Osteocyte (in vitro differentiated cells): ENCODE data around the gene HOXB9. TPM values are rescaled to one million over a fixed set of nuclear protein-coding genes. Genes with fewer than 3 reads are reported as not detected.

Experiments
- DNase-seq: peaks from one replicate; pipeline ENCODE4 v3.0.0; 2021; ENCODE audit warnings: mixed read lengths; ENCODE audit not compliant: unreplicated experiment; ENCODE audit errors: extremely low spot score
- H3K27ac Mint-ChIP-seq: one replicate; pipeline ENCODE4 v1.8.0; 2021; ENCODE audit warnings: mild to moderate bottlenecking, mixed read lengths; ENCODE audit not compliant: unreplicated experiment
- H3K27me3 Mint-ChIP-seq: one replicate; pipeline ENCODE4 v1.8.0; 2021; ENCODE audit warnings: mixed read lengths; ENCODE audit not compliant: unreplicated experiment
- H3K36me3 Mint-ChIP-seq: one replicate; pipeline ENCODE4 v1.8.0; 2021; ENCODE audit warnings: mixed read lengths; ENCODE audit not compliant: unreplicated experiment
- H3K4me1 Mint-ChIP-seq: one replicate; pipeline ENCODE4 v1.8.0; 2021; ENCODE audit warnings: mixed read lengths; ENCODE audit not compliant: unreplicated experiment
- H3K4me3 Mint-ChIP-seq: one replicate; pipeline ENCODE4 v1.8.0; 2021; ENCODE audit warnings: mild to moderate bottlenecking, moderate library complexity, mixed read lengths; ENCODE audit not compliant: unreplicated experiment
- H3K9me3 Mint-ChIP-seq: one replicate; pipeline ENCODE4 v1.8.0; 2021; ENCODE audit warnings: mixed read lengths; ENCODE audit not compliant: unreplicated experiment
- CTCF ChIP-seq: fragments of 200-600 bp; sonication (generic); IDR thresholded peaks from 2 replicates; pipeline ENCODE4 v1.5.0; 2021; ENCODE audit warnings: antibody characterized with exemption, mild to moderate bottlenecking, moderate library complexity
- total RNA-seq: library from RNA; stranded (reverse); gene quantifications from 2 replicates; pipeline ENCODE4 v1.2.1, GENCODE V29; 2021

The HOXB9 gene
- total RNA-seq, 1 donor from 2014 or later: not detected

- H3K4me3 Mint-ChIP-seq: no peak overlapping the region
- no peak for DNase-seq
- no peaks in the 10 kb centered on the region for H3K9me3 Mint-ChIP-seq
- H3K27me3 Mint-ChIP-seq: peaks cover 99% of the 10 kb centered on the region
- peaks cover 11% of the 10 kb centered on the region for H3K4me1 Mint-ChIP-seq
- no peaks in the 10 kb centered on the region for H3K36me3 Mint-ChIP-seq
- TF ChIP-seq CTCF: no peak
- no peak overlapping the region for H3K27ac Mint-ChIP-seq
Measured at GRCh38 chr17:48597778-48598631, 28.2 kb downstream of the HOXB9 start.

- DNase-seq: no peak
- peaks cover 11% of the 10 kb centered on the region for H3K4me1 Mint-ChIP-seq
- H3K27me3 Mint-ChIP-seq: peaks cover 99% of the 10 kb centered on the region
- no peaks in the 10 kb centered on the region for H3K9me3 Mint-ChIP-seq
- H3K4me3 Mint-ChIP-seq: no peak overlapping the region
- no peak overlapping the region for H3K27ac Mint-ChIP-seq
- no peak for TF ChIP-seq CTCF
- H3K36me3 Mint-ChIP-seq: no peaks in the 10 kb centered on the region
Measured at GRCh38 chr17:48597528-48597777, 28.7 kb downstream of the HOXB9 start.

GRCh38 chr17:48596735-48597527 lies 29.2 kb downstream of the HOXB9 start:
- H3K36me3 Mint-ChIP-seq: no peaks in the 10 kb centered on the region
- peaks cover 97% of the 10 kb centered on the region for H3K27me3 Mint-ChIP-seq
- H3K4me1 Mint-ChIP-seq: peaks cover 11% of the 10 kb centered on the region
- H3K4me3 Mint-ChIP-seq: no peak overlapping the region
- no peaks in the 10 kb centered on the region for H3K9me3 Mint-ChIP-seq
- no peak overlapping the region for H3K27ac Mint-ChIP-seq
- no peak for DNase-seq
- TF ChIP-seq CTCF: no peak

DNA sequence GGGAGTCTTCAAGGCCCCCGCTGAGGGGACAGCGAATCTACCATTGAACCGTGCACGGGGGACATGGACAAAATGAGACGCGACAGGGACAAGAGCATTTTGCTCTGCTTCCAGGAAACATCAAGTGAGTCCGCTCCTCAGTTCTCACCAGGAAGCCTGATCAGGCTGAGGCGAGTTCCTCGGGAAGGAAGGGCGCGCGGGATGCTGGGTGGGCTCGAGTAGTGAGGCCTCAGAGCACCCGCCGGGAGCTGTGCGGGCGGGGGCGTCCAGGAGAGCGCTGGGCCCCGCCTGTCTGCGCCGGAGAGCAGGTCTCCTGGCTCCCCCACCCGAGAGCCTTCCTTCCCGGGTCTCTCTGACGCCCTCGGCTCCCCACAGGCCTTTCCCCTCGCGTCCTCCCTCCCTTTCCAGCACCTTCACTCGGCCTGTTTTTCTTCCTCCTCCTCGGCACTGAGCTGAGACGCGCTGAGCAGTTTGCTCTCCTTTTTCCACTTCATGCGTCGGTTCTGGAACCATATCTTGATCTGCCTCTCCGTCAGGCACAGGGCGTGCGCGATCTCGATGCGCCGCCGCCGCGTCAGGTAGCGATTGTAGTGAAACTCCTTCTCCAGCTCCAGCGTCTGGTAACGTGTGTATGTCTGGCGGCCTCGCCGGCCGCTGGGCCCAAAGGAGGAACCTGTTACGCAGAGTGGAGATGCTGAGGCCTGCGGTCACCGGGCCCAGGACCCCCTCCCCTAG lies 30.0 kb downstream of the HOXB9 start:
- no peak for TF ChIP-seq CTCF
- H3K36me3 Mint-ChIP-seq: no peaks in the 10 kb centered on the region
- peaks cover 11% of the 10 kb centered on the region for H3K4me1 Mint-ChIP-seq
- H3K9me3 Mint-ChIP-seq: no peaks in the 10 kb centered on the region
- no peak overlapping the region for H3K4me3 Mint-ChIP-seq
- no peak overlapping the region for H3K27ac Mint-ChIP-seq
- peaks cover 97% of the 10 kb centered on the region for H3K27me3 Mint-ChIP-seq
- no peak for DNase-seq
